ENCODE measurements around the gene ZAR1L.

ZAR1L gene

GRCh38 chr13:32302461-32302860 is 12.7 kb downstream of the ZAR1L start (continued):
- no peak for TF ChIP-seq ZSCAN4 (tag by site-specific recombination; IDR thresholded peaks at IDR 0.05)
- no peak for TF ChIP-seq ZNF488 (tag by site-specific recombination; IDR thresholded peaks at IDR 0.05)
- TF ChIP-seq RBAK (tag by site-specific recombination; IDR thresholded peaks at IDR 0.05): no peak
- TF ChIP-seq ZXDB (tag by site-specific recombination; IDR thresholded peaks at IDR 0.05): no peak
- TF ChIP-seq ZNF280C (tag by site-specific recombination; IDR thresholded peaks at IDR 0.05): no peak
- TF ChIP-seq ZNF610 (tag by site-specific recombination; IDR thresholded peaks at IDR 0.05; ENCODE audit: borderline replicate concordance): no peak
- no peak for TF ChIP-seq ZNF670 (tag by site-specific recombination; IDR thresholded peaks at IDR 0.05; ENCODE audit: low read depth)

GRCh38 chr13:32300920-32301319 is 14.2 kb downstream of the ZAR1L start:
- POLR2A ChIA-PET: no interaction called here
- TF ChIP-seq ZNF621 (tag by site-specific recombination; IDR thresholded peaks at IDR 0.05) (no peak), ZNF175 (tag by site-specific recombination; IDR thresholded peaks at IDR 0.05) (no peak), ZNF140 (tag by site-specific recombination; IDR thresholded peaks at IDR 0.05) (no peak), ZNF350 (tag by site-specific recombination; IDR thresholded peaks at IDR 0.05) (no peak)
- Histone ChIP-seq H3K27ac (ENCODE audit: extremely low read depth, low read depth, low read length) (no peak overlapping the region), H3K9me3 (ENCODE audit: control insufficient read depth, insufficient read depth, low read depth, low read length) (no peaks in the 10 kb centered on the region), H3K36me3 (ENCODE audit: control insufficient read depth in 2 of 2, insufficient read depth in 1 of 2, low read length in 2 of 2) (no peaks in the 10 kb centered on the region), H3K4me1 (ENCODE audit: control insufficient read depth, insufficient read depth, low read length) (no peaks in the 10 kb centered on the region), H3K4me3 (ENCODE audit: low read depth, low read length) (no peak overlapping the region)
- CTCF ChIA-PET: interaction anchor here (1.9 kb wide), 1 partner anchor 8 kb away, joined by 5 read pairs; no protein-coding TSS in a partner anchor

- no peak overlapping the region for H3K4me3 ChIP-seq (ENCODE audit: low read depth, low read length)
- H3K4me1 ChIP-seq (ENCODE audit: control insufficient read depth, insufficient read depth, low read length): no peaks in the 10 kb centered on the region
- H3K9me3 ChIP-seq (ENCODE audit: control insufficient read depth, insufficient read depth, low read depth, low read length): no peaks in the 10 kb centered on the region
- ChIA-PET CTCF (interaction anchor here (0.6 to 1.9 kb wide), 2 partner anchors 9 to 52 kb away, joined by 3 to 5 read pairs; no protein-coding TSS in a partner anchor), POLR2A (no interaction called here)
- no peak overlapping the region for H3K27ac ChIP-seq (ENCODE audit: extremely low read depth, low read depth, low read length)
- no peaks in the 10 kb centered on the region for H3K36me3 ChIP-seq (ENCODE audit: control insufficient read depth in 2 of 2, insufficient read depth in 1 of 2, low read length in 2 of 2)
- TF ChIP-seq CTCF (tag by site-specific recombination; IDR thresholded peaks at IDR 0.05) (no peak), ZNF549 (tag by site-specific recombination; IDR thresholded peaks at IDR 0.05) (no peak), ZNF362 (tag by site-specific recombination; IDR thresholded peaks at IDR 0.05) (no peak), ZNF223 (tag by site-specific recombination; IDR thresholded peaks at IDR 0.05) (no peak), ZNF585B (tag by site-specific recombination; IDR thresholded peaks at IDR 0.05) (no peak), SCRT2 (tag by site-specific recombination; IDR thresholded peaks at IDR 0.05) (no peak), ZNF48 (tag by site-specific recombination; IDR thresholded peaks at IDR 0.05) (no peak), KLF17 (tag by site-specific recombination; IDR thresholded peaks at IDR 0.05) (no peak), ZBTB26 (tag by site-specific recombination; optimal IDR thresholded peaks at IDR 0.05) (no peak), ZNF394 (tag by site-specific recombination; IDR thresholded peaks at IDR 0.05; ENCODE audit: borderline replicate concordance) (no peak), ZNF449 (tag by site-specific recombination; IDR thresholded peaks at IDR 0.05) (no peak), HOXA7 (CRISPR knock-in tag; IDR thresholded peaks at IDR 0.05; ENCODE audit: borderline replicate concordance) (no peak)
These were observed 14.8 kb downstream of the ZAR1L start for GRCh38 chr13:32300406-32300805.

All from HEK293 (cell line).